ENCODE measurements around the gene GLRB.
"Not testable (repeated sequence)": the region's sequence is repeated elsewhere in the genome, so short reads cannot be mapped to it uniquely, and the experiment has no call there.

The GLRB gene

DNA sequence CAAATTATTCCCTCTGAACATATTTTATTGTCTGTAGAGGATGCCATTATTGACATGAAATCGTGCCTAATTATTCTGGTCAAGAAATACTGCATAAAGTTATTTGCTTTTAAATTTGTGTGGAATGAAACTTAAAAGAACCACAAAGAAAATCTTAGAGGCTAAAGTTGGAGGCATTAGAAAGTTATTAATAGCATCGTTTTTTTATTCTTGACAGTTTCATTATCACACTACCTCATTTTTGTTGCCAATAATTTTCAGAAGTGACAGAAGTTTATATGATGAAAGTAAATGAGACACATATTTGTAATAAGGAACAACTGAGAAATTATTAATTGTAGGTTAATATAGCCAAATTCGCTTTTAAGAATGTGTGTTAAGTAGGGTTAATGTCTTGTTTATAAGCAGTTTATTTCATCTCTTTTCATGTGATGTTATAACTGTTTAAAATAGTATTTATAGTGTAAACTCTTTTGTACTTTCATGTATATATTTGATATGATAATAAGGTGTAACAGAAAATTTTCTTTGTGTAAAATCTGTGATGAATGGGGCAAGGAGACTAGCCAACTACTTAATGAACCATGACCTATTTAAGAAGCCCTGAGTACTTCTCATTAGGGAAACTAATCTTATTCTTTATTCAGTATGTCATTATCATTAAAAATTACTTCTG is 90.1 kb downstream of the GLRB start:
- no peak for DNase-seq (ENCODE audit: low read depth)
- no peak for TF ChIP-seq CTCF (IDR thresholded peaks at IDR 0.05; ENCODE audit: insufficient read depth, low read depth, low read length, missing control alignments)
- H3K4me3 ChIP-seq (ENCODE audit: low read depth, low read length): no peak overlapping the region

GRCh38 chr4:157170321-157170720 is 94.4 kb downstream of the GLRB start:
- no peak for DNase-seq (ENCODE audit: low read depth)
- no peak for TF ChIP-seq CTCF (IDR thresholded peaks at IDR 0.05; ENCODE audit: insufficient read depth, low read depth, low read length, missing control alignments)
- H3K4me3 ChIP-seq (ENCODE audit: low read depth, low read length): no peak overlapping the region

- no peak overlapping the region for H3K4me3 ChIP-seq (ENCODE audit: low read depth, low read length)
- no peak for DNase-seq (ENCODE audit: low read depth)
- no peak for TF ChIP-seq CTCF (IDR thresholded peaks at IDR 0.05; ENCODE audit: insufficient read depth, low read depth, low read length, missing control alignments)
Measured at GRCh38 chr4:157172011-157172410, 96.1 kb downstream of the GLRB start.

DNA sequence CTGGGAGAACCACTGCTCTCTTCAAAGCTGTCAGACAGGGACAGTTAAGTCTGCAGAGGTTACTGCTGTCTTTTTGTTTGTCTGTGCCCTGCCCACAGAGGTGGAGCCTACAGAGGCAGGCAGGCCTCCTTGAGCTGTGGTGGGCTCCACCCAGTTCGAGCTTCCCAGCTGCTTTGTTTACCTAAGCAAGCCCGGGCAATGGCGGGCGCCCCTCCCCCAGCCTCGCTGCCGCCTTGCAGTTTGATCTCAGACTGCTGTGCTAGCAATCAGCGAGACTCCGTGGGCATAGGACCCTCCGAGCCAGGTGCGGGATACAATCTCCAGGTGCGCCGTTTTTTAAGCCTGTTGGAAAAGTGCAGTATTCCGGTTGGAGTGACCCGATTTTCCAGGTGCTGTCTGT is 104.3 kb downstream of the GLRB start:
- DNase-seq (ENCODE audit: low read depth); H3K4me3 ChIP-seq (ENCODE audit: low read depth, low read length): not testable (repeated sequence)

GRCh38 chr4:157184300-157184699 is 108.3 kb downstream of the GLRB start:
- DNase-seq (ENCODE audit: low read depth): no peak
- TF ChIP-seq CTCF (IDR thresholded peaks at IDR 0.05; ENCODE audit: insufficient read depth, low read depth, low read length, missing control alignments): no peak
- no peak overlapping the region for H3K4me3 ChIP-seq (ENCODE audit: low read depth, low read length)

DNA sequence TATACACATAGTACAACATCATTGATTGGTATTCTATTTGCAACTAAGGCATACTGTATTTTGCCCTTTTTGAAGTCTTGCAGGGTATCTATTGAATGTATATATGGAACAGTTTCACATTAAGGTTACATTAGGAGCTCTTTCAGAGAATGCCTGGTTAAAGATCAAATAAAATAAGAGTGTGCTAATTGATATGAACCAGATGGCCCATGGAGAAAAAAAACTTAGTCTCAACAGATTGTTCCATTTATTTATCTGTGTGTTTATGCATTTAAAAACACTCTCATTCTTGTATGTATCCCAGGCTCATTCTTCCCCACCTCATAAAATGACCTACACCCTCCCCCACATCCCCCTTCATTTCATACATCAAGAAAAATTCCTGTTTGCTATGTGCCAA is 109.4 kb downstream of the GLRB start:
- no peak overlapping the region for H3K4me3 ChIP-seq (ENCODE audit: low read depth, low read length)
- DNase-seq (ENCODE audit: low read depth): no peak
- no peak for TF ChIP-seq CTCF (IDR thresholded peaks at IDR 0.05; ENCODE audit: insufficient read depth, low read depth, low read length, missing control alignments)

- H3K4me3 ChIP-seq (ENCODE audit: low read depth, low read length): no peak overlapping the region
- TF ChIP-seq CTCF (IDR thresholded peaks at IDR 0.05; ENCODE audit: insufficient read depth, low read depth, low read length, missing control alignments): no peak
- DNase-seq (ENCODE audit: low read depth): no peak
Measured at GRCh38 chr4:157195374-157195773, 119.4 kb downstream of the GLRB start.

Data from GM12865 (cell line).